B cell (primary cell): Measurements from ENCODE around the gene NAV2. TPM values are rescaled to one million over a fixed set of nuclear protein-coding genes. Genes with fewer than 3 reads are reported as not detected.

Source experiments
- ATAC-seq: fragments of 200-7000 bp; cut with Tn5 transposase; one replicate; pipeline ENCODE4 v1.10.0; 2021; ENCODE audit warnings: low read depth, mild to moderate bottlenecking, moderate number of reproducible peaks, moderate library complexity
- CTCF ChIA-PET: fragments of 350-600 bp; sonication (Branson Sonifier 250); formaldehyde crosslinking; loops from one replicate; lab custom pipeline; 2021; ENCODE audit warnings: antibody characterized with exemption, inconsistent platforms; lab: Charles Lee
- POLR2A ChIA-PET: fragments of 350-600 bp; sonication (Branson Sonifier 250); formaldehyde crosslinking; loops from one replicate; lab custom pipeline; 2021; ENCODE audit warnings: antibody characterized with exemption; lab: Charles Lee
- DNase-seq: peaks from one replicate; pipeline ENCODE4 v3.0.0; 2013
- H2AFZ ChIP-seq: 2 replicates; pipeline ENCODE4 v1.6.1; 2012; ENCODE audit warnings: mild to moderate bottlenecking, low read depth, low read length; ENCODE audit not compliant: insufficient read depth, poor library complexity, severe bottlenecking
- H3K27ac ChIP-seq, 2 donors: 1 replicate in 1 of 2; 2 replicates in 1 of 2; pipeline ENCODE4 v1.5.1; 2012 to 2013; ENCODE audit warnings: low read length in 2 of 2, mild to moderate bottlenecking in 2 of 2, moderate library complexity in 1 of 2
- H3K27me3 ChIP-seq, 4 experiments: fragments of 200-600 bp in 1 of 4; sonication (generic) in 1 of 4; replicated peaks in 1 of 4; 1 replicate in 2 of 4; 2 replicates in 2 of 4; pipeline versions ENCODE4 v1.6.1 to v1.7.0; 2013 to 2016; ENCODE audit warnings: low read length in 3 of 4, mild to moderate bottlenecking in 2 of 4, mixed read lengths in 1 of 4, moderate library complexity in 1 of 4; ENCODE audit not compliant: insufficient read depth in 4 of 4, control insufficient read depth in 3 of 4; ENCODE audit errors: control extremely low read depth in 1 of 4
- H3K36me3 ChIP-seq, 2 experiments: replicated peaks in 1 of 2; 1 replicate in 1 of 2; 2 replicates in 1 of 2; pipeline versions ENCODE4 v1.6.1 to v1.7.1; 2013; ENCODE audit warnings: low read length in 1 of 2; ENCODE audit not compliant: insufficient read depth in 2 of 2, control insufficient read depth in 1 of 2; ENCODE audit errors: control extremely low read depth in 1 of 2, extremely low read depth in 1 of 2
- H3K4me1 ChIP-seq, 2 donors: fragments of 200-600 bp in 1 of 2; sonication (generic) in 1 of 2; 1 replicate in 1 of 2; 2 replicates in 1 of 2; pipeline versions ENCODE4 v1.5.1 to v1.6.1; 2013 to 2017; ENCODE audit warnings: low read length in 2 of 2; ENCODE audit not compliant: control insufficient read depth in 2 of 2, insufficient read depth in 2 of 2
- H3K4me2 ChIP-seq: replicated peaks from 2 replicates; pipeline ENCODE3; 2012; ENCODE audit warnings: mild to moderate bottlenecking, low read depth, low read length; ENCODE audit not compliant: poor library complexity, severe bottlenecking
- H3K4me3 ChIP-seq, 5 experiments: fragments of 200-600 bp in 1 of 5; sonication (generic) in 1 of 5; 1 replicate in 3 of 5; 2 replicates in 2 of 5; pipeline versions ENCODE4 v1.5.1 to v1.7.0; 2011 to 2016; ENCODE audit warnings: low read length in 4 of 5, mild to moderate bottlenecking in 4 of 5, low read depth in 2 of 5, control low read depth in 1 of 5, moderate library complexity in 1 of 5; ENCODE audit not compliant: insufficient read depth in 1 of 5; ENCODE audit errors: control extremely low read depth in 1 of 5, extremely low read depth in 1 of 5
- H3K79me2 ChIP-seq: fragments of 200-600 bp; sonication (generic); one replicate; pipeline ENCODE4 v1.6.0; 2016; ENCODE audit warnings: low read length; ENCODE audit not compliant: control insufficient read depth, insufficient read depth
- H3K9ac ChIP-seq: fragments of 200-600 bp; sonication (generic); 2 replicates; pipeline ENCODE4 v1.6.1; 2017; ENCODE audit warnings: mild to moderate bottlenecking, low read length, moderate library complexity
- H3K9me3 ChIP-seq, 3 donors: one replicate each; pipeline versions ENCODE4 v1.6.1 to v1.7.1; 2013; ENCODE audit warnings: low read length in 2 of 3; ENCODE audit not compliant: control insufficient read depth in 2 of 3, insufficient read depth in 1 of 3; ENCODE audit errors: control extremely low read depth in 1 of 3
- H4K20me1 ChIP-seq: 2 replicates; pipeline ENCODE4 v1.6.0; 2012; ENCODE audit warnings: mild to moderate bottlenecking, low read length; ENCODE audit not compliant: insufficient read depth, control insufficient read depth, poor library complexity, severe bottlenecking
- H3K27ac Mint-ChIP-seq: one replicate; pipeline ENCODE4 v1.8.0; 2021; ENCODE audit warnings: mixed read lengths
- H3K27me3 Mint-ChIP-seq: one replicate; pipeline ENCODE4 v1.8.0; 2021; ENCODE audit warnings: mixed read lengths
- H3K4me1 Mint-ChIP-seq: one replicate; pipeline ENCODE4 v1.8.0; 2021; ENCODE audit warnings: mixed read lengths
- H3K4me3 Mint-ChIP-seq: one replicate; pipeline ENCODE4 v1.8.0; 2021; ENCODE audit warnings: mixed read lengths
- H3K9me3 Mint-ChIP-seq: one replicate; pipeline ENCODE4 v1.8.0; 2022; ENCODE audit warnings: mixed read lengths; ENCODE audit not compliant: insufficient read depth
- EZH2 ChIP-seq: IDR thresholded peaks from 2 replicates; pipeline ENCODE4 v1.6.1; 2012; ENCODE audit warnings: borderline replicate concordance, low read depth, mild to moderate bottlenecking, moderate library complexity, low read length; ENCODE audit not compliant: insufficient read depth, poor library complexity, severe bottlenecking
- WGBS: methylation state at CpG from one replicate; pipeline ENCODE4 v1.1.5; 2013; ENCODE audit warnings: missing lambda C conversion rate; ENCODE audit not compliant: insufficient coverage; 5-methylcytosine and 5-hydroxymethylcytosine counted together
- intact Hi-C: fragments of 100-400 bp; cut with micrococcal nuclease; formaldehyde crosslinking; loops from one replicate; pipeline ENCODE4 v1.10.0; 2022
- polyA plus RNA-seq: library from polyadenylated mRNA; depleted of rRNA; stranded (reverse); fragments of >200 nt; gene quantifications from 2 replicates; pipeline ENCODE4 v1.2.3, GENCODE V29; 2012
- total RNA-seq, 2 donors: library from RNA; stranded (reverse); fragments of 120-200 nt in 1 of 2; gene quantifications; 1 replicate in 1 of 2; 2 replicates in 1 of 2; pipeline versions ENCODE4 v1.2.3 to v1.2.4, GENCODE V29; 2013 to 2022
- TF ChIP-seq, protein P1 (sequence below): fragments of 200-600 bp; IDR thresholded peaks from one replicate; pipeline ENCODE4 v1.8.0; 2022; ENCODE audit warnings: antibody characterized with exemption, mild to moderate bottlenecking

NAV2 gene
- total and polyA plus RNA-seq, 2 donors (not counting 1 experiment from before 2014, with no cell fraction given), result 0.82 to 22.2 TPM

DNA sequence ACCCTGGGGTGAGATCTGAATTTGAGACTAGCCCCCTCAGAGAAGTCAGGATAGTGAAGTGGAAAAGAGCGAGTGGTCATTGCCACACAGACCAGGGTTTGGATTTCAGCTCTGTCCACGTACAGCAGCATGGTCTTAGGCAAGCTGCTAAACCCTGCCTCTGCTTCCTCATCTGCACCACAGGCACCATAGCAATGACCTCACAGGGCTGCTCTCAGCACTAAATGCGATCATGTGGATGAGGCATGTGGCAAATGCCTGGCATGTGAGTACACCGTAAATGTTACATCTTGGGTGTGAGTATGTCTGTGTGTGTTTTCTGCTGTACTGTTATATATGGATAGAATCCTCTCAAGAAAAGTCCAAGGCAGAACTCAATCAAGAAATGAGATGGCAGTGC lies 15.8 kb downstream of the NAV2 start:
- H3K4me1 ChIP-seq, result no peaks in the 10 kb centered on the region
- no peak overlapping the region for H2AFZ ChIP-seq
- H3K27me3 ChIP-seq, result peaks cover 0 to 3% (median 0%) of the 10 kb centered on the region in 4 experiments
- no peaks in the 10 kb centered on the region for H3K79me2 ChIP-seq
- Mint-ChIP-seq H3K9me3 (no peaks in the 10 kb centered on the region), H3K4me3 (no peak overlapping the region), H3K27ac (no peak overlapping the region), H3K27me3 (peaks cover 10% of the 10 kb centered on the region), H3K4me1 (no peaks in the 10 kb centered on the region)
- H3K36me3 ChIP-seq, result no peaks in the 10 kb centered on the region
- no peak overlapping the region for H3K27ac ChIP-seq
- no peak overlapping the region for H3K4me3 ChIP-seq
- peaks cover 0 to 4% (median 0%) of the 10 kb centered on the region in 3 donors for H3K9me3 ChIP-seq
- no peak for ATAC-seq
- POLR2A ChIA-PET, result no interaction called here
- no peak for DNase-seq
- intact Hi-C loops, result no loop called here
- CTCF ChIA-PET, result no interaction called here
- H3K9ac ChIP-seq, result no peak overlapping the region
- TF ChIP-seq, protein P1, sequence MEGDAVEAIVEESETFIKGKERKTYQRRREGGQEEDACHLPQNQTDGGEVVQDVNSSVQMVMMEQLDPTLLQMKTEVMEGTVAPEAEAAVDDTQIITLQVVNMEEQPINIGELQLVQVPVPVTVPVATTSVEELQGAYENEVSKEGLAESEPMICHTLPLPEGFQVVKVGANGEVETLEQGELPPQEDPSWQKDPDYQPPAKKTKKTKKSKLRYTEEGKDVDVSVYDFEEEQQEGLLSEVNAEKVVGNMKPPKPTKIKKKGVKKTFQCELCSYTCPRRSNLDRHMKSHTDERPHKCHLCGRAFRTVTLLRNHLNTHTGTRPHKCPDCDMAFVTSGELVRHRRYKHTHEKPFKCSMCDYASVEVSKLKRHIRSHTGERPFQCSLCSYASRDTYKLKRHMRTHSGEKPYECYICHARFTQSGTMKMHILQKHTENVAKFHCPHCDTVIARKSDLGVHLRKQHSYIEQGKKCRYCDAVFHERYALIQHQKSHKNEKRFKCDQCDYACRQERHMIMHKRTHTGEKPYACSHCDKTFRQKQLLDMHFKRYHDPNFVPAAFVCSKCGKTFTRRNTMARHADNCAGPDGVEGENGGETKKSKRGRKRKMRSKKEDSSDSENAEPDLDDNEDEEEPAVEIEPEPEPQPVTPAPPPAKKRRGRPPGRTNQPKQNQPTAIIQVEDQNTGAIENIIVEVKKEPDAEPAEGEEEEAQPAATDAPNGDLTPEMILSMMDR, result no peak
- TF ChIP-seq EZH2, result no peak
- 96% methylated on average over 4 of the region's 4 CpGs for WGBS
- H4K20me1 ChIP-seq, result no peaks in the 10 kb centered on the region
- H3K4me2 ChIP-seq, result no peak overlapping the region

DNA sequence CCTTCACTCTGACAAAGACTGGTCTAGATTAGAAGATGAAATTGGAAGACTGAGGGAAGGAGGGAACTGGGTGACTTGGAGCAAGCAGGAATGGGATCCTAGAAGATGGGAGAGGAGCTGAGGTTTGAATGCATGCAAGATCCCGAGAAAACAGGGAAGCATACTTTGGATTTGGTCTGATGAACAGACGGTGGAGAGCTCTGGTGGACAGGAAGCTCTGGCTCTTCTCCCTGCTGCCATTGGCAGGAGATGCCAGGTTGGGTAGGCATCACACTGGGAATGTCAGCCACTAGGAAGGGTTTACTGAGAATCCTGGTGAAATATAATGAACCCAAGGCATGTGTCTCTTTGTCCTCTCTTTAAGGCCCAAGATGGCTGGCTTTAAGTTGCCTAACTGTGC lies 16.5 kb downstream of the NAV2 start:
- intact Hi-C loops, result no loop called here
- Histone ChIP-seq H2AFZ (no peak overlapping the region), H3K9ac (no peak overlapping the region), H3K4me3 (no peak overlapping the region), H3K4me1 (no peaks in the 10 kb centered on the region), H3K27me3 (peaks cover 0 to 3% (median 0%) of the 10 kb centered on the region in 4 experiments), H3K9me3 (peaks cover 0 to 4% (median 0%) of the 10 kb centered on the region in 3 donors), H3K27ac (no peak overlapping the region), H3K36me3 (no peaks in the 10 kb centered on the region), H4K20me1 (no peaks in the 10 kb centered on the region), H3K79me2 (no peaks in the 10 kb centered on the region), H3K4me2 (no peak overlapping the region)
- no peak overlapping the region for H3K4me3 Mint-ChIP-seq
- no peaks in the 10 kb centered on the region for H3K4me1 Mint-ChIP-seq
- no peaks in the 10 kb centered on the region for H3K9me3 Mint-ChIP-seq
- POLR2A ChIA-PET, result no interaction called here
- ATAC-seq, result no peak
- WGBS, result 87% methylated on average over 2 of the region's 2 CpGs
- CTCF ChIA-PET, result no interaction called here
- peaks cover 10% of the 10 kb centered on the region for H3K27me3 Mint-ChIP-seq
- DNase-seq, result no peak
- no peak overlapping the region for H3K27ac Mint-ChIP-seq
- TF ChIP-seq, protein P1, result no peak
- no peak for TF ChIP-seq EZH2
